Colonic mucosa (tissue), 4 donors: ENCODE data around the gene BPIFB1. TPM values are rescaled to one million over a fixed set of nuclear protein-coding genes. Genes with fewer than 3 reads are reported as not detected.

ENCODE experiments used
- DNase-seq: peaks from one replicate; pipeline ENCODE4 v3.0.0-alpha.2; 2020
- H3K27ac ChIP-seq: fragments of 200-600 bp; one replicate; pipeline ENCODE4 v1.8.0; 2021
- H3K27me3 ChIP-seq: fragments of 200-600 bp; one replicate; pipeline ENCODE4 v1.8.0; 2021
- H3K36me3 ChIP-seq: fragments of 200-600 bp; one replicate; pipeline ENCODE4 v1.8.0; 2021
- H3K4me1 ChIP-seq: fragments of 200-600 bp; one replicate; pipeline ENCODE4 v1.8.0; 2021; ENCODE audit warnings: mild to moderate bottlenecking
- H3K4me3 ChIP-seq: fragments of 200-600 bp; one replicate; pipeline ENCODE4 v1.8.0; 2021
- H3K9ac ChIP-seq, 2 donors: one replicate each; pipeline ENCODE4 v1.7.0; 2013; ENCODE audit warnings: control low read depth in 2 of 2, low read depth in 2 of 2, low read length in 2 of 2
- H3K9me3 ChIP-seq: fragments of 200-600 bp; one replicate; pipeline ENCODE4 v1.8.0; 2021
- intact Hi-C: fragments of 100-400 bp; cut with DNase I; formaldehyde crosslinking; loops from one replicate; pipeline ENCODE4 v1.14.1; 2022
- total RNA-seq, 2 donors: library from RNA; stranded (reverse); fragmentation: NEBNext Ultra II Directional in 1 of 2; extraction: Animal tissue kit (Norgen Biotek cat#: 25700) in 1 of 2; gene quantifications; one replicate each; pipeline ENCODE4 v1.2.1, GENCODE V29; 2021
- TF ChIP-seq, protein P1 (sequence below): fragments of 200-600 bp; IDR thresholded peaks from one replicate; pipeline ENCODE4 v1.8.0; 2022; ENCODE audit warnings: antibody characterized with exemption, mild to moderate bottlenecking
- donor health status: healthy.
- donor health status: DM: no; HTN: no; CAD: no.
- donor health status: DM: no; HTN: no; CAD: no.

BPIFB1 gene
- total RNA-seq, 2 donors from 2014 or later: 0.20 TPM; not detected in 1

DNA sequence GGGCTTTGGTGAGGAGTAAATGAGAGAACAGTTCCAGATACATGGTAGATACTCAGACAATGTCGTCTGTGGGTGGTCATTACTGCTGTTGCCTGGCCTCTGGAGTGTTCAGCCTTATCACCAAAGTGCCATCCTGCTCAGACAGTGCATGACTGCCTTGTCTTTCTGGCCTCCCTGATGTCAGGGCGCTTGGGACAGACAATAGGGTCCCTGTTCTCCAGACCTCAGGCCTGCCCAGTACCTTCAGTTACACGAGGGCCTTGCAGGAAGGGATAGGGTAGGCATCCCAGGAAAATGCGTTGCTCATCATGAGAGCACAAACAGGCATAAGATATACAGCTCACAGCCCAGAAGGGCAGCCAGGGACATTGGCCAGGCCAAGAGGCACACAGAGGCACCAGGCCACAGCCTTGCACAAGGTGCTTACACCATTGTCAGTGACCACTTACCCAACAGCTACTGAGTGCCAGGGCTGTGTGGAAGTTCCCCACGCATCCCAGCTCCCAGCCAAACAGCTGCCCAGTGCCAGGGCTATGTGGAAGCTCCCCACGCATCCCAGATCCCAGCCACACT, 27.4 kb downstream of the BPIFB1 start:
- H3K4me3 ChIP-seq: no peak overlapping the region
- TF ChIP-seq, protein P1, sequence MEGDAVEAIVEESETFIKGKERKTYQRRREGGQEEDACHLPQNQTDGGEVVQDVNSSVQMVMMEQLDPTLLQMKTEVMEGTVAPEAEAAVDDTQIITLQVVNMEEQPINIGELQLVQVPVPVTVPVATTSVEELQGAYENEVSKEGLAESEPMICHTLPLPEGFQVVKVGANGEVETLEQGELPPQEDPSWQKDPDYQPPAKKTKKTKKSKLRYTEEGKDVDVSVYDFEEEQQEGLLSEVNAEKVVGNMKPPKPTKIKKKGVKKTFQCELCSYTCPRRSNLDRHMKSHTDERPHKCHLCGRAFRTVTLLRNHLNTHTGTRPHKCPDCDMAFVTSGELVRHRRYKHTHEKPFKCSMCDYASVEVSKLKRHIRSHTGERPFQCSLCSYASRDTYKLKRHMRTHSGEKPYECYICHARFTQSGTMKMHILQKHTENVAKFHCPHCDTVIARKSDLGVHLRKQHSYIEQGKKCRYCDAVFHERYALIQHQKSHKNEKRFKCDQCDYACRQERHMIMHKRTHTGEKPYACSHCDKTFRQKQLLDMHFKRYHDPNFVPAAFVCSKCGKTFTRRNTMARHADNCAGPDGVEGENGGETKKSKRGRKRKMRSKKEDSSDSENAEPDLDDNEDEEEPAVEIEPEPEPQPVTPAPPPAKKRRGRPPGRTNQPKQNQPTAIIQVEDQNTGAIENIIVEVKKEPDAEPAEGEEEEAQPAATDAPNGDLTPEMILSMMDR: no peak
- DNase-seq: no peak
- no peak overlapping the region for H3K27ac ChIP-seq
- intact Hi-C loops: no loop called here
- no peaks in the 10 kb centered on the region for H3K36me3 ChIP-seq
- H3K4me1 ChIP-seq: no peaks in the 10 kb centered on the region
- H3K9ac ChIP-seq: no peak overlapping the region
- no peaks in the 10 kb centered on the region for H3K27me3 ChIP-seq
- H3K9me3 ChIP-seq: no peaks in the 10 kb centered on the region

GRCh38 chr20:33311011-33311410, 28.0 kb downstream of the BPIFB1 start:
- no peak for DNase-seq
- H3K4me1 ChIP-seq: no peaks in the 10 kb centered on the region
- H3K4me3 ChIP-seq: no peak overlapping the region
- H3K27ac ChIP-seq: no peak overlapping the region
- H3K27me3 ChIP-seq: no peaks in the 10 kb centered on the region
- intact Hi-C loops: no loop called here
- no peak overlapping the region for H3K9ac ChIP-seq
- TF ChIP-seq, protein P1: no peak
- no peaks in the 10 kb centered on the region for H3K36me3 ChIP-seq
- H3K9me3 ChIP-seq: no peaks in the 10 kb centered on the region

DNA sequence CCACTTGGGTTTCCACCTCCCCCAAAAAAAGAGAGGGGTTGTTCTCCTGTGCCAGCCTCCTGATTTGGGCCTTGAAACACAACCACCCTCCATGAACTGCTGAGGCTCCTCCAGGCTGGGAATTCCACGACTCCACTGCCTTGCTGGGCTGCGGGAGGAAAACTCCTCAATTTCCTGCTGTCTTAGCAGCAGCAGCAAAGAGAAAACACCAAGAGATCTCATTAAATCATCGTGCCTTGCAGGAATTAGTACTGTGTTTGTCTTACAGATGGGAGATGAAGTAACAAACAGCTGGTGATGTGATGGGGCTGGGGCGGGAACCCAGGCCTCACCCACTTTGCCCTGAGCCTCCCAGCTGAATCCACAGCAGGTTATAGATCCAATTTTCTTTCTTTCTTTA, 29.0 kb downstream of the BPIFB1 start:
- no peak overlapping the region for H3K4me3 ChIP-seq

GRCh38 chr20:33312583-33312982, 29.6 kb downstream of the BPIFB1 start:
- Histone ChIP-seq H3K27ac (no peak overlapping the region), H3K9ac (no peak overlapping the region), H3K9me3 (no peaks in the 10 kb centered on the region), H3K4me3 (no peak overlapping the region), H3K4me1 (no peaks in the 10 kb centered on the region), H3K27me3 (no peaks in the 10 kb centered on the region), H3K36me3 (no peaks in the 10 kb centered on the region)
- DNase-seq: no peak
- TF ChIP-seq, protein P1: no peak
- intact Hi-C loops: no loop called here

More for the DNA sequence above, 29.0 kb downstream of the BPIFB1 start:
- no peaks in the 10 kb centered on the region for H3K4me1 ChIP-seq
- no peaks in the 10 kb centered on the region for H3K9me3 ChIP-seq
- TF ChIP-seq, protein P1: no peak
- no peak overlapping the region for H3K9ac ChIP-seq
- intact Hi-C loops: no loop called here
- no peaks in the 10 kb centered on the region for H3K36me3 ChIP-seq
- DNase-seq: no peak
- no peak overlapping the region for H3K27ac ChIP-seq
- H3K27me3 ChIP-seq: no peaks in the 10 kb centered on the region

- intact Hi-C loops: no loop called here
- H3K9ac ChIP-seq: no peak overlapping the region
- no peaks in the 10 kb centered on the region for H3K4me1 ChIP-seq
- TF ChIP-seq, protein P1: no peak
- DNase-seq: no peak
- no peaks in the 10 kb centered on the region for H3K27me3 ChIP-seq
- H3K36me3 ChIP-seq: no peaks in the 10 kb centered on the region
- H3K4me3 ChIP-seq: no peak overlapping the region
- H3K9me3 ChIP-seq: no peaks in the 10 kb centered on the region
- no peak overlapping the region for H3K27ac ChIP-seq
Observed at GRCh38 chr20:33313686-33314314, 30.8 kb downstream of the BPIFB1 start.
